CD4-positive, alpha-beta T cell treated with Interferon alpha-2 for 1 hour (primary cell): ENCODE results near the gene WDFY3.
"Not testable (repeated sequence)": the region's sequence is repeated elsewhere in the genome, so short reads cannot be mapped to it uniquely, and the experiment has no call there.

Experiments
- DNase-seq, 2 donors: peaks; one replicate each; pipeline ENCODE4 v3.0.0-alpha.2; 2020 to 2022

Gene WDFY3

DNA sequence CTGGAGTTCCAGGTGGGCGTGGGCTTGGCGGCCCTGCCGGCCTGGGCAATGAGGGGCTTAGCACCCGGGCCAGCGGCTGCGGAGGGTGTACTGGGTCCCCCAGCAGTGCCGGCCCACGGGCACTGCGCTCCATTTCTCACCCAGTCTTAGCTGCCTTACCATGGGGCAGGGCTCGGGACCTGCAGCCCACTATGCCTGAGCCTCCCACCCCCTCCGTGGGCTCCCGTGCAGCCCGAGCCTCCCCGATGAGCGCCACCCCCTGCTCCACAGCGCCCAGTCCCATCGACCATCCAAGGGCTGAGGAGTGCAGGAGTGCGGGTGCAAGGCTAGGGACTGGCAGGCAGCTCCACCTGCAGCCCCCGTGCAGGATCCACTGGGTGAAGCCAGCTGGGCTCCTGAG lies 301.7 kb downstream of the WDFY3 start:
- DNase-seq, result not testable (repeated sequence)

- DNase-seq, result no peak
These were observed 305.1 kb downstream of the WDFY3 start for GRCh38 chr4:84661191-84661939.

DNA sequence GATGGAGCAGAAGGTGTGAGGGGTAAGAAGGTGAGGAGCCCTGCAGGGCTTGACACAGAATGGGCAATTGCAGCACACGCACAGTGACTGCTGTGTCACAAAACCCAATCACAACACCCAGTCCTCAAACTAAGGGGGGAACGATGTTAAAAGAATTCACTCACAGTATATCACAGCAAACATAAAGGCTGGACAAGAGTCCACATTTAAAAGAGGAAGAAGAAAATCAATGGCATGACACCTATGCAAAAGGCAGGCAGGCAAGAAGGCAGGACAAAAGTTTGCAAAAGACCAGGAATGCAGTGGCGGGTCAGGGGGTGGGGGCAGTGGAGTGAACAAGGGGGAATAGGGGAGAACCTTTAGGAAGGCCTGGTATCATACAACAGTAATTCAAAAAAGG lies 305.9 kb downstream of the WDFY3 start:
- DNase-seq, result no peak

DNA sequence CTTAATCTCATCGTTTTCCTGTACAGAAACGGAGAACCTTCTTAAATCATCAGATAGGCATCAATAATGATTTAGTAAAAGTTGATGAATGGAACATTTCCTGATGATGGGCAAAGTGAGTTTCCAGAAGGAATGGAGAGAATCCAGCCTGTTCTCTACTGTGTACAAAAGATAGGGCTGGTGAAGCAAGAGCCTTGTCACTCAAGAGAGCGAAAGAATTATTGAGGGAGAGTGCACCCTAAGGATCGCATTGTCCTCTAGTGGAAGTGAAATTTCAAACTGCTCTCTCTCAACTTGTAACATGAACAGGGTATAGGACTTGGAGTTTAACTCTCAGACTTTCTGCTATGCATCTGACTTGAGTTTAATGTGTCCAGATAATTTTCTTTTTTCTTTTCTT lies 314.0 kb downstream of the WDFY3 start:
- no peak for DNase-seq

DNA sequence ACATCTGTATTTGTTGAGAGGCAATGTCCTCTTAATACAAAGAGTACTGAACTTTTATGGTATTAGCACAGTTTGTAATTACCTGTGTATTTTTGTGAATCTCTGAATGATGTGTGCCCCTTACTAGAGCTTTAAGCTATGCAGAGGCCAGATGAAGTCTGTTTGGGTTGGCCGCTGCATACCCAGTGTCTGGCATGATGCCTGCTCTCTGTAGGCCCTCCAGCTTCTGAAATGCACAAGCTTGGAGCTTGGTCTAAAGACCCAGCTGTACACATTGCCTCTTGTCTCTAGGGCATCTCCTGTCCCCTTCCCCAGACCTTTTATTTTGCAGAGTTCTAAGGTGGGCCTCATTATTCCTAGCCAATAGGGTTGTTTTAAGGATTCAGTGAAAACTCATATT lies 315.0 kb downstream of the WDFY3 start:
- no peak for DNase-seq

DNA sequence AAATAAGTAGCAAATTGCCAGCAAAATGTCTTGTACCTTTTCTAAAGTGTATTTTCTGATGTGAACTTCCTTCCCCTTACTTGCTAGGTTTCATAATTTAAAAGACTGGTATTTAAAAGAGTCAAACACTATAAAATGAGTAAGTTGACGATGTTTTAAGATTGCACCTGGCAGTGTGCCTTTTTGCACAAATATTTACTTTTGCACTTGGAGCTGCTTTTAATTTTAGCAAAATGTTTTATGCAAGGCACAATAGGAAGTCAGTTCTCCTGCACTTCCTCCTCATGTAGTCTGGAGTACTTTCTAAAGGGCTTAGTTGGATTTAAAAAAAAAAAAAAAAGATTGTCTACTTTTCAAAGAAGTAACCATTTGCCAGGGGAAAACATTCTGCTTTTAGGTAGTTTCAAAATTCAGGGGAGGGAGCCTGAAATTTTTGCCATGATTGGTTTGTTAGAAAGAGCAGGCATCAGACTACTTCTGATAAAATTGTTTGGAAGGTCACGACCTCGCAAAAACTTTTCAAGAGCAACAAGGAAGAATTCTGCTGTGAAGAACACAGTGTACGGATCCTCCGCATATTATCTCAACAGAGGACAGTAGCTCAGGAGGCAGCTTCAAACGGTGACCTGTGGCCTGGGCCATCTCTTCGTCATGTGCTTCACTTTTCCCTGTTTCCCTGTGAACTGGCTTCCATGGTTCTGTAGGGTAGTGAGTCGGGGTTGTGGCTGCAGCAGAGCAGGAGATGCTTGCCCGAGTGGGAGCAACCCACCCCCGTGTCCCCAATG lies 317.4 kb downstream of the WDFY3 start:
- no peak for DNase-seq

DNA sequence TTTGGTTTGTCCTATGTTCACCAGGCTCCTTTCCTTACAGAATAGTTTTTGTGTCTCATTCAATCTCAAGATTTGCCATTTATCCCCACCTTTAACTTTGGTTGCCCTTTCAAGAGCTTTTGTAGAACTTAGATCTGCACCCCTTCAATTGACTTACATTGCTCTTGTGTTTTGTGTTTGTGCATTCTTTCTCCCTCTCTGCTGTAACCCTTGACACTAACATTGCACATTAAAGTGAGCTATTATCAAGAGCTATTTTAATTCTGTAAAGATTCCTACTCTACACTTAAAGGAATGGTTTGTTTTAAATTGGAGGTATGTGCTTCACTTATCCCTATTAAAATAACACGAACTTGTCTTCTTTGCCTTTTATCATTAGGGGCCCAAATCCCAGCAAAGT lies 318.3 kb downstream of the WDFY3 start:
- no peak for DNase-seq

DNA sequence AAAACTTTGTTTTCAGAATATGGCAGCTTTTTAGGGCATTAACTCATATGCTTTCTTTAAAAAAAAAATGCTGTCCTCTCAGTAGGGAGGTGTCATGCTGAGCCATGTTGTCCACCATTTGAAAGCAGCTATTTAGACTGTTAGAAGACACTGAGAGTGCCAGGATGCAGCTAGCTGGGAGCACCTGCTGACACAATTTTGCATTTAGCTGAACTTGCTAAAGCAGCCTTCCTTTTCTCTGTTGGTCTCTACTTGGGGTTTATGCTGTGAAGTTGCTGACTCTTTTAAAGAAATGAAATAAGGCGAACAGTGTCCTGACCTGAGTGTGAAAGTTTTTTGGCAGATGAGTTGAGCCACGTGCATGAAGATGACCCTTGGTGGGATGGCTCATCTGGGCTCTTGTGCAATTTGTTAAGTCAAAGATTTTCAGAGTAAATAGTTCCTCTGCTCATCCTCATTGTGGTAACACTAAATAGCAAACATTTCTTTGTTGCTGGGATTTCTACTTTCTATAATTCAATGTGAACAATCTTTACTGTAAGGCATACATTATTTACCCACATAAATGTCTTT lies 319.1 kb downstream of the WDFY3 start:
- DNase-seq, result no peak

DNA sequence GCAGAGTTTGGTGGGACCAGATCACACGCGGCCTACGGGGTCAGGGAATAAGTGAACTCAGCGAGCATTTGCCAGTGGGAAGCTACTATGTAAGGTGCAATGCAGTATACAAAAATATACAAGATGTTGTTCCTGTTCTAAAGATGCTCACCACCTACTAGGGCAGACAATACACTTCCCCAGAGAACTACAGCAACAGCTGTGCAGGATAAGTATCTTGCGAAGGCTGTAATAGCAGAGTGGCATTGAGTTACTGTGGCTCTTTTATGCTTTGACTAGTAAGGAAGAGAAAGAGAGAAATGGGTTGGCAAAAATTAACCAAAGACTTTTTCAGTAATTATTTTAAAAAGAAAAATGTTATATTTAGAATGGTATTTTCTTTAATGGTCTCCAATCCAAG lies 322.4 kb downstream of the WDFY3 start:
- DNase-seq, result no peak

GRCh38 chr4:84639145-84639544 lies 327.3 kb downstream of the WDFY3 start:
- DNase-seq, result no peak

DNA sequence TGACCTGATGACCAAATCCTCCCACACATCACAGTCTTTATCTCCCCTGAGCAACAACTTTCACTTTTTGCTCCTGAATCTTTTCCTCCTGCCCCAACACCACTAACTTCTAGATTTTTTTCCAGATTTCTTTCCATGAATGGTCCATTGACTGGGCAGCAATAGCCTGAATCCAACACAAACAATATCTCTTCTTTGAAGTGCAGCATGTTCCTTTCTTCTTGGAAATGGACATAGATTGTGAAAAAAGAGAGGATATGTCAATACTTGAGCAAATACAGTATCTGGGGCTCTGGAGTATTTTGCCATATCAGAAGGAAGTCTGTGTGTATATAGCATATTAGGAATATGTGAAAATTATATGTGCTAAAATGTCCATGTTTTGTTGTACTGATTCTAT lies 328.4 kb downstream of the WDFY3 start:
- no peak for DNase-seq

DNA sequence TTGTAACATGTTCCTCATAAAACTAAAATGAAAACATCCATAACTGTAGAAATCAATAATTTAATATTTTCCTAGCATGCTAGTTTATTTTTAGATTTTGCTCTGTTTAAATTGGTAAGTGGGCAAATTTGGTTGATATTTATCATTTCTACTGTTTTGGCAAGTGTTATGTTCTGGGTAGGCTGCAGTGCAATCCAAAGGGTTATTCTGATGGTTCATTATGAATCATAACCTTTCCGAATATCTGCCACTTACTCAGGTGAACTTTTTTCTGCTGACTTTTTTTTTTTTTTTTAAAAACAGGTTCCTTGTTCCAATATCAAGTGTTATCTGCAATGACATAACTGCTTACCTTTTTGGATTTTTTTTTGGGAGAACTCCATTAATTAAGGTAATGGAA lies 331.5 kb downstream of the WDFY3 start:
- no peak for DNase-seq

DNA sequence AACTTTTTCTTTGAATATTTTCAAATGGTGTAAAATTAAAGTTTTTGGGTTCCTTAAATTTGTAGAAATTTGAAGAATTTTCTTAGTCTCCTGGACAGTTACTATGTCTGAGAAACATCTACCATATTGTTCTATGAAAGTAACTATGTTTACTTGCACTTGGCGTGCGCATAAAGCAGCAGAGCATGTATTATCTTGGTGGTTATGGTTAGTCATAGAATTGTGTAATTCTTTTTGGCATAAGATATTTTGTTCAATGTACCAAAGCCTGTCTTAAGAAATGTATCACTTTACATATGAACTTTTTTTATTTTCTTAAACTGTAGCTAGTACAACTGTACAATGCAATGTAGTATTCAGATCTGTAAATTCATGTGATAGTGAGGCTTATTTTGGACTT lies 334.4 kb downstream of the WDFY3 start:
- DNase-seq, result no peak

- no peak for DNase-seq
These were observed 334.9 kb downstream of the WDFY3 start for GRCh38 chr4:84631573-84631972.

GRCh38 chr4:84626673-84627072 lies 339.8 kb downstream of the WDFY3 start:
- no peak for DNase-seq

GRCh38 chr4:84623661-84624060 lies 342.8 kb downstream of the WDFY3 start:
- no peak for DNase-seq

DNA sequence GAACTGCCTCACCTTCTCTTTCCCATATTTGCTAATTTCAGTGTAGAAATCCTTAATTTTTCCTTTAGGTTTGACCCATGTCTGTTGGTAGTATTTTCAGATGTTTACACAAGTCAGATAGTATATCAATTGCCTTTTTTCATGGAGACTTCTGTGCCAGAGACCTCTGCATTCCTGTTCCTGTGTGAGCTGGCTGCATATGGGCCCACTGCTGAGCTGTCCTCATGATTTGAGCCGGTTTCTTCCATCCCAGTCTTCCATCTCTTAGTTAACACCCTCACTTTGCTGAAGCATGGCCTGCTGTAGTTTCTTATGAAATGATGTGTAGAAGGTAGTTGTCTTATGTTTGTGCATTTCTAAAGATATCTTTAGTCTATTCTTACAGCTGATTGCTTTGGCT lies 343.5 kb downstream of the WDFY3 start:
- no peak for DNase-seq
